CD4-positive, alpha-beta T cell treated with Interferon alpha-2 for 1 hour (primary cell): ENCODE data around the gene OR8B2.
A peak's percentile ranks its signal among the peaks of the same experiment; 100 is the strongest.
"Not testable (repeated sequence)": the region's sequence is repeated elsewhere in the genome, so short reads cannot be mapped to it uniquely, and the experiment has no call there.

Experiments
- DNase-seq, 2 donors: peaks; one replicate each; pipeline ENCODE4 v3.0.0-alpha.2; 2020 to 2022

The OR8B2 gene, protein sequence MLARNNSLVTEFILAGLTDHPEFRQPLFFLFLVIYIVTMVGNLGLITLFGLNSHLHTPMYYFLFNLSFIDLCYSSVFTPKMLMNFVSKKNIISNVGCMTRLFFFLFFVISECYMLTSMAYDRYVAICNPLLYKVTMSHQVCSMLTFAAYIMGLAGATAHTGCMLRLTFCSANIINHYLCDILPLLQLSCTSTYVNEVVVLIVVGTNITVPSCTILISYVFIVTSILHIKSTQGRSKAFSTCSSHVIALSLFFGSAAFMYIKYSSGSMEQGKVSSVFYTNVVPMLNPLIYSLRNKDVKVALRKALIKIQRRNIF

DNA sequence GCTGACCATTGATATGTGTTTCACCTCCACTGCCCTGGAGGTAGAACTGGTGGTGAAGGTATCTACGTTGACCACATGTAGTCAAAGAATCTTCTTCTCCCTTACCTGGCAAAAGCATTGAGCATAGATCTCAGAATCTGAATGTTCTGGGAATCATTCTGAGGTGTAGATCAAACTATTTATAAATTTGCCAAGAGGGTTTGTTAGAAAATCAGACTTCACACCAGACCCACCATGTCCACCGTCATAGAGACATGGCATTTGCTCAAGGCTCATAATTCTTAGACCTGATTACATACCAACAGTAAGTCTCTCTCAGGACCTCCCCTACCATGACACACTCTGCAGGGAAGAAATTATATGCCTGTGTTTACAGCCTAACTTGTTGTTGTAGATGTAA lies at the start of gene OR8B2:
Gene OR8B2 (minus strand): TSS at position 101 of the 400 bp plus-strand sequence. CDS start 1,156 bp downstream, outside the sequence.
- DNase-seq = no peak

GRCh38 chr11:124429599-124429998 lies 45.3 kb upstream of the OR8B2 start:
- no peak for DNase-seq

- DNase-seq = no peak
Measured at GRCh38 chr11:124424384-124424921, 40.2 kb upstream of the OR8B2 start, which contains the start of gene OR8B4. TSS of gene OR8B4 (minus strand) at chr11:124424871. CDS start at chr11:124424871, 0 bp downstream.

DNA sequence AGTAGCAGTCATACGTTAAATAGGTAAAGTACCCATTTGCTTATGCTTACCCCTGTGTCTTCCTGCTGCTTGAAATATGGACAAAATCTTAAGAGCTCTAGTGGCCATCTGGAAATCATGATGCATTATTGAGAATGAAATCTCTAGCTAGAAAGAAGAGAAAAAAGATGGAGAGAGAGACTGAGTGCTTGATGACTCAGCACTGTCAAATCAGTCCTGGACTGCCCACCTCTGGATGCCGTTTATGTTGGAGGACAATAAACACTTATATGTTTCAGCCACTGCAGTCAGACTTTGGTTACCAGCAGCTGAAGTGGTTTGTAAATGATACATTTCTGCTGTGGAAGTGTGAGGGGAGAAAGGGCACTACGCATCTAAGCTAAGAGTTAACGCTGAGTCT lies 36.7 kb upstream of the OR8B2 start:
- DNase-seq = no peak

GRCh38 chr11:124415356-124415923 lies 31.1 kb upstream of the OR8B2 start:
- peak in 1 of 2 donors; percentile 22 for DNase-seq

- DNase-seq = no peak
Measured at GRCh38 chr11:124409906-124410305, 25.6 kb upstream of the OR8B2 start.

DNA sequence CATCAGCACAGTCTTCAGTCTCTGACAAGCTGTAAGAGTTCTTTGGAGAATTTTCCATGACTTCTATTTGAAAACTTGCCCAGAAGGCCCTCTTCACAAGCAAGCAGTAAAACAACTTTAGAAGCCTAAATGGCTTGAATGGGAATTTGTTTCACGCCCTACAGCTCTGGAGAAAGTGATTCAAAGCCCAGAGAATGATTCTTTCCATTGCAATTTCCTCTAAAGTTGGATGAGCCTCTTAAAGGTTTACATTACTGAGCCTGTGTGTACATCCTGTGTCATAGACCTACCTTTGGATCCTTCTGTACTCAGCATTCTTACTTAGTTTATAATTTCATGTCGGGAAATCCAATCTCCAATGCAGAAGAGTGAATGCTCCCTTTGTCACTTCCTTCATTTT lies 21.3 kb upstream of the OR8B2 start:
- no peak for DNase-seq

GRCh38 chr11:124403186-124403585 lies 18.9 kb upstream of the OR8B2 start:
- DNase-seq = not testable (repeated sequence)

DNA sequence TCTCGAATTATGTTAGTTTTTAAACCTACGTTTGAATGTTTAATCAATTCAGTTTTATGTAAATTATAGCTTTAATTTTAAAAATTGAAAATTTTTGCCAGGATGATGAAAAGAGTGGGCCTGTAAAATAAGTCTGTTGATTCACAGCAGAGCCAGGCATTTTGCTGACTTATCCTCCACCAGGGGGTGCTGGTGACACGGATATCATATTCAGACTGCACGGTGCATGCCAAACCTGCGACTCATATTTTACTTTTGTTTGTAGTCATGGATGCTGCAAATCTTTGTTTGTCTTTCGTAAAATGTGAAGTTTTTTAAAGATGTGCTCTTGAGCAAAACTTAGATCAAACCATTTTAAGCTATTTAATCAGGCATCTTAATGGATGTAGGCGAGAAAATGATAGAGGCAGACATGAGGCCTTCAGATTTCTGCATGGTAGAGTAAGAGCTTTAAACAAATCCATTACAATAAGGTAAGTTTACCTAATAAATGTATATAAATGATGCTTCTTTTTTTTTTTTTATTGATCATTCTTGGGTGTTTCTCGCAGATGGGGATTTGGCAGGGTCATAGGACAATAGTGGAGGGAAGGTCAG lies 18.1 kb upstream of the OR8B2 start:
- DNase-seq = peak; percentile 37 to 41

DNA sequence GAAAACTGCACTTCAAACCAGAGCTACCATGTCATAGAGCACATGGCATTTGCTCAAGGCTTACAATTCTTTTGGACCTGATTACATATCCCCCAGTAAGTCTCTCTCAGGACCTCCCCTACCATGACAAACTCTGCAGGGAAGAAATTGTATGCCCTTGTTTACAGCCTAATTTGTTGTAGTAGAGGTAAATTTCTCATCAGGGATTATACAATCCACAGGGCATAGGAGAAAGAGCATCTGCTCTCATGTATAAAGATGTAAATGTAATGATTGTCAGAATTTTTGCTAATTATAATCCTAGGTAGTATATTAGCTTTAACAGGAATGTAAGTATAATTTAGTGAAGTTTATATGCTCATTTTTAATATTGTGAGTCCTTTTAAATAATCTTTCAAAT lies 14.6 kb upstream of the OR8B2 start, which contains the start of gene OR8B3:
Gene OR8B3 (minus strand): TSS at position 101 of the 400 bp plus-strand sequence. CDS start 1,673 bp downstream, outside the sequence.
- DNase-seq = no peak

GRCh38 chr11:124396847-124397246 lies 12.5 kb upstream of the OR8B2 start:
- DNase-seq = not testable (repeated sequence)

- no peak for DNase-seq
Measured at GRCh38 chr11:124394408-124394807, 10.1 kb upstream of the OR8B2 start.

DNA sequence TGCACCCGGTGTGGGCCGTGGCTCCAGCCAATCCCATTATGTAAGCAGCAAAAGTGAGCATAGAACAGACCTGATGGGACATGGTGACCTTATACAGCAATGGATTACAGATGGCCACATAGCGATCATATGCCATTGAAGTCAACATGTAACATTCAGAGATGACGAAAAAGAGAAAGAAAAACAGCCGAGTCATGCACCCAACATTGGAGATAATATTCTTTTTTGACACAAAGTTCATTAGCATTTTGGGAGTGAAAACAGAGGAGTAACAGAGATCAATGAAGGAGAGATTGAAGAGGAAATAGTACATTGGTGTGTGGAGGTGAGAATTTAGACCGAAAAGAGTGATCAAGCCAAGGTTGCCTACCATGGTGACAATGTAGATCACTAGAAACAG lies 1.4 kb downstream of the OR8B2 start:
- DNase-seq = not testable (repeated sequence)

- no peak for DNase-seq
Measured at GRCh38 chr11:124380585-124380984, 3.7 kb downstream of the OR8B2 start.

GRCh38 chr11:124376280-124376679 lies 8.0 kb downstream of the OR8B2 start:
- DNase-seq = no peak

DNA sequence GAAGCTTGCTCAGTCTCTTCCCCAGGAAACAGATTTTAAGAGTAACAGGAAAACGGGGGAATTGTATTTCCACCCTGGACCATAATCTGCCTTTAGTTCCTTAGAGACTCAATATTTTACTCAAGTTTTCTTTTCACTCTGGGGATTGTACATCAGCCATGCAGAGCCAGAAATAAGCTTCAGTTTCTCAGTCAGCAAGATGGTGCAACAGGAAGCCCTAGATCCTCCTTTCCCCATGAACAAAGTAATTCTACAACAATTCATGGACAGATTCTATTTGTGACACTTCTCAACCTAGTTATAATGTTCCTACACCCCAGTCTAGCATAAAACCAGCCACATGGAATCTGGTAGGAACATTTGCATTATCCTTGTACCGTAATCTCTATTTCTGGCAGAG lies 24.7 kb downstream of the OR8B2 start:
- DNase-seq = no peak

DNA sequence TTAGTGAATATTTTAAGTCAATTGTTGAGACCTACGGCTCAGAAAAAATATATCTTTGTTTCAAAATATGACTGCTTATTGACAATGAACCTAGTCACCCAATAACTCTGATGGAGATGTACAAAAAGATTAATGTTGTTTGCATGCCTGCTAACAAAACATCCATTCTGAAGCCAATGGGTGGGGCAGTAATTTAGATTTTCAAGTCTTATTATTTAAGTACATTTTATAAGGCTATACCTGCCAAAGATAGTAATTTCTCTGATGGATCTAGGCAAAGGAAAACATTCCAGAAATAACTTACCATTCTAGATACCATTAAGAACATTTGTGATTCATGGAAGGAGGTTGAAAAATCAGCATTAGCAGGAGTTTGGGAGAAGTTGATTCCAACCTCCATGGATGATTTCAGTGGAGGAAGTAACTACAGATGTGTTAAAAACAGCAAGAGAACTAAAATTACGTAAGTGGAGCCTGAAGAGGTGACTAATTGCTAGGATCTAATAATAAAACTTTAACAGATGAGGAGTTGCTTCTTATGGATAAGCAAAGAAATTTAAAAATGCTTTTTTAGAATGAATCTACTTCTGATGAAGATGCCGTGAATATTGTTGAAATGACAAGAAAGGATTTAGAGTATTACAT lies 37.9 kb downstream of the OR8B2 start:
- DNase-seq = no peak

- DNase-seq = no peak
Measured at GRCh38 chr11:124344346-124344745, 40.0 kb downstream of the OR8B2 start.

- DNase-seq = no peak
Measured at GRCh38 chr11:124340142-124340447, 44.2 kb downstream of the OR8B2 start.

DNA sequence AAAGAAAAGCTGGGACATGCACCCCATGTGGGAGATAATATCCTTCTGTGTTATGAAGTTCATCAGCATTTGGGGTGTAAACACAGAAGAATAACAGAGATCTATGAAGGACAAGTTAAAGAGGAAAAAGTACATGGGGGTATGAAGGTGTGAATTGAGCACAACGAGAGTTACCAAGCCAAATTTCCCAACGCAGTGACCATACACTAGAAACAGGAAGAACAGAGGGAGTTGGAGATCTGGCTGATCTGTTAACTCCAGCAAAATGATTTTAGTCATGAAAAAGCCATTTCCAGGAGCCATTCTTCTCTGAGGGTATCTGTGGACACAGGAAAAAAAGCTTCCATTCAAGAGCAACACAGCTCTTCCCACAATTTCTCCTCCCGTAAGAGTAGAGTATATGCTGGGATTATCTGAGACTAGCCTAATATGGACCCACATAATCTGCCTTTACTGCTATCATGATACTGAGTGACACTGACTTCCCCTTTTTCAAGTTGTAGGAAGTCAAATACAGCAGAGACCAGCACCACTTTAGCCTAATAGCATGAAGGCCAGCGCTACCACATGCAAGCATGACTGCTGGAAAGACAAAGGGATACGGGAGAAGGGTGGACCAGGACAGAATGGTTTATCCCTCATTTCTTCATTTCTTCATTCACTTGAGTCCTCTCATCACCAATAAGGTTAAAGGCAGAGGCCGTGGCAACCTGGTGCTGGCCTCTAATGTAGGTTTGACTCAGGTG lies 44.7 kb downstream of the OR8B2 start:
- DNase-seq = no peak
